IPS-18a (cell line): Measurements from ENCODE around the gene SEMA4F.
A peak's percentile ranks its signal among the peaks of the same experiment; 100 is the strongest.

ENCODE experiments used
- H3K27ac ChIP-seq: one replicate; pipeline ENCODE4 v1.5.1; 2013; ENCODE audit warnings: low read length
- H3K27me3 ChIP-seq: one replicate; pipeline ENCODE4 v1.6.1; 2013; ENCODE audit warnings: mild to moderate bottlenecking, low read length; ENCODE audit not compliant: control insufficient read depth, insufficient read depth
- H3K36me3 ChIP-seq: one replicate; pipeline ENCODE4 v1.6.1; 2013; ENCODE audit warnings: low read depth, low read length; ENCODE audit not compliant: control insufficient read depth
- H3K4me1 ChIP-seq: one replicate; pipeline ENCODE4 v1.6.1; 2013; ENCODE audit warnings: low read depth, low read length; ENCODE audit not compliant: control insufficient read depth
- H3K4me3 ChIP-seq: one replicate; pipeline ENCODE4 v1.5.1; 2013; ENCODE audit warnings: low read length
- H3K9ac ChIP-seq: one replicate; pipeline ENCODE4 v1.6.1; 2013; ENCODE audit warnings: mild to moderate bottlenecking, low read length, moderate library complexity
- H3K9me3 ChIP-seq: one replicate; pipeline ENCODE4 v1.6.1; 2013; ENCODE audit warnings: low read depth, low read length; ENCODE audit not compliant: control insufficient read depth

SEMA4F gene

DNA sequence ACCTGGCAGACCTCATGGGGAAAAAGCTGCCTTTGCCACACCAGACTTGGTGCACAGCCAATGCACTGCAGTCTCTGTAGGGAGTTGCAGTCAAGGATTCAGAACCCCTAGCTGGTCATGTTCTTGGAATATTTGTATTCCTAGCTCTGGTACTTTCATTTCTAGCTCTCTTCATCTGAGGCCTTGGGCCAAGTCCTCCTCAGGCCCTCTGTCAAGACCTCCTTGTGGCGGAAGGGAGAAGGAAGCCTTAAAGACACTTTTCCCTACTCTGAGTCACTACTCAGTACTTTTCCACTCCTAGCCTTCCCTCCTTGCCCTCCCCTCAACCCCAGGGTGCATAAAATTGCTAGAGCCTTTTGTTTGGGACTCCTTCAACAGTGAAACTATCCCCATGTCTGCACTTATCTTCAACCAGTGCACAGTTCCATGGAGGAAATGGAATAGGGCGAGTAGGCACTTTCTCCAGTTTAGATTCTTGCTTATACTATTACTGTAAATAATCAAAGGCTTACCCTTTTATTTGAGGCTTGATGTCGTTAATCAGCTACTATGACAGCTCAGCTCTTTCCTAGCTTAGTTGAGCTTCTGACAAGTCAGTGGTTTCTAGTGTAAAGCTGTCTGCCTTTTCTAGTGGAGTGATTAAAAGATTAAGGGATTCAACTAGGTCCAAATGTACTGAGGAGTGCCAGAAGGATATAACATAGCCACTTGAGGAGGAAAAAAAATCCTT, 21.7 kb upstream of the SEMA4F start:
- no peaks in the 10 kb centered on the region for H3K36me3 ChIP-seq
- H3K4me1 ChIP-seq, result peaks cover 18% of the 10 kb centered on the region
- no peak overlapping the region for H3K27ac ChIP-seq
- no peaks in the 10 kb centered on the region for H3K27me3 ChIP-seq
- H3K9ac ChIP-seq, result no peak overlapping the region
- no peaks in the 10 kb centered on the region for H3K9me3 ChIP-seq
- H3K4me3 ChIP-seq, result no peak overlapping the region

DNA sequence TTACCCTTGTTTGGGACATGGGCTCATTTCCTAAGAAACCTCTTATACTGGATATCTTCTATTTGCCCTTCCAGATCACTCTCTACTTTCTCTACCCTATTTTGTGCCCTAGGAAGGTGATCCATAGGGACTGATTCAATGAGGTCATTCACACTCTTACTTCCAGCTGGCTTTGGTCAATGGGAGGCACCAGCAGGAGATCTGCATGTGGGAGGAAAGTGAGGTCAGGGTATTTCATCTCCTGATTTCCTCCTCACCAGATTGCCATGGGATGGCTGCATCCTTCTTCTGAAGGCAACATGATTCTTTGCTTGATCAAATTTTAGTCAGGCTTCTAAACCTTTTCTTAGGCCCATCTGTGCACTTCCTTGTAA, 21.1 kb upstream of the SEMA4F start:
- Histone ChIP-seq H3K4me3 (no peak overlapping the region), H3K9me3 (no peaks in the 10 kb centered on the region), H3K27me3 (no peaks in the 10 kb centered on the region), H3K36me3 (no peaks in the 10 kb centered on the region), H3K27ac (no peak overlapping the region), H3K4me1 (peaks cover 18% of the 10 kb centered on the region), H3K9ac (no peak overlapping the region)

DNA sequence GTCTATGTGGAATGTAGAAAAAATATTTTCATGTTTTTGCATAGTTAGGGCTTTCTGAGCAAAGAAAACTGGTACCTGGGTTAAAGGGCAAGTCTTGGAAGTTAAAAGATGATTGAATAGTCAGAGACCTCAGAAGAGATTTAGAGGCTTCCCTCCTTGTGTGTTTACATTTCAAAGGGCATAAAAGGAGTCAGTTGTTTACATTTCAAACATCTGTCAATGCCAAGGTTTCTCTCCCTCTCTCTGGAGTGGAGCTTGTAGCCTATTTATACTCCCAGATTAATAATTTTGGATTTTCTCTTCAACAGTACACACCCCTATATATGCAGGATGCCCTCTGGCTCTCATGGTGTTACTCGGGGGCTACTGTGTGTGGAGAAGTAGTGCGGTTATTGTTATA, 14.5 kb upstream of the SEMA4F start:
- Histone ChIP-seq H3K27ac (no peak overlapping the region), H3K4me1 (peaks cover 7% of the 10 kb centered on the region), H3K27me3 (no peaks in the 10 kb centered on the region), H3K4me3 (no peak overlapping the region), H3K9ac (no peak overlapping the region), H3K9me3 (no peaks in the 10 kb centered on the region), H3K36me3 (no peaks in the 10 kb centered on the region)

DNA sequence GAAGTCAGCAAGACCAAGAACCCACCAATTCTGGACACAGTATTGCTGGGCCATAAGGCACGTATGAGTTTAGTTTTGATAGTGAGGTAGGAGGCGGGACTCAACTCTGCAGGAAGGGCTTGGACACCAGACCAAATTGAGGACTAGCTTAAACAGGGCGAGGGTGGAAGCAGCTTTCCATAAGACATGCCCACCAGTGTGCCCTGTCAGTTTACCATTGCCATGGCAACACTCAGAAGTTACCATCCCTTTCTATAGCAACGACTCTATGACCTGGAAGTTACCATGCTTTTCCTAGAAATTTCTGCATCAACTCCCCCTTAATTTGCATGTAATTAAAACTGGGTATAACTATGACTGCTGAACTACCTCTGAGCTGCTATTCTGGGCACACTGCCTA, 8.7 kb upstream of the SEMA4F start:
- Histone ChIP-seq H3K27ac (no peak overlapping the region), H3K27me3 (peaks cover 7% of the 10 kb centered on the region), H3K9me3 (no peaks in the 10 kb centered on the region), H3K9ac (no peak overlapping the region), H3K4me3 (no peak overlapping the region), H3K4me1 (no peaks in the 10 kb centered on the region), H3K36me3 (no peaks in the 10 kb centered on the region)

DNA sequence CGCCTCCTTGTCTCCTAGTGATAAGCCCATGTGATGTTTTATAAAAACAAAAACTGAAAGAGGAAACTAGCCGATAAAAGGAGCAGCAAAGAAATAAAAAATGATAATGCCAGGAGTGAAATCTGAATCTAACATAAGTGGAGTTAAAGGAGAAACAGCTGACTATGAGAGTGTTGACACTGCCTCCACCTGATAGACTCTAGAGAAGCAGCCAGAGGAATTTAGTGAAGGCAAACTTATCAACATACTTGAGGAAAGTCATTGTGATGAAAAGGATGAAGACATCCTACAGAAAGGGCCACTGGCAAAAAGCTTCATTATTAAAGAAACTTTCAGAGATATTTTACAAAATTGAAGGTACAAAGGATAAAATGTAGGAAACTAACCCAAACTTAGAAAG, 7.8 kb upstream of the SEMA4F start:
- Histone ChIP-seq H3K9ac (no peak overlapping the region), H3K4me3 (no peak overlapping the region), H3K27me3 (peaks cover 7% of the 10 kb centered on the region), H3K27ac (no peak overlapping the region), H3K4me1 (no peaks in the 10 kb centered on the region), H3K9me3 (no peaks in the 10 kb centered on the region), H3K36me3 (no peaks in the 10 kb centered on the region)

DNA sequence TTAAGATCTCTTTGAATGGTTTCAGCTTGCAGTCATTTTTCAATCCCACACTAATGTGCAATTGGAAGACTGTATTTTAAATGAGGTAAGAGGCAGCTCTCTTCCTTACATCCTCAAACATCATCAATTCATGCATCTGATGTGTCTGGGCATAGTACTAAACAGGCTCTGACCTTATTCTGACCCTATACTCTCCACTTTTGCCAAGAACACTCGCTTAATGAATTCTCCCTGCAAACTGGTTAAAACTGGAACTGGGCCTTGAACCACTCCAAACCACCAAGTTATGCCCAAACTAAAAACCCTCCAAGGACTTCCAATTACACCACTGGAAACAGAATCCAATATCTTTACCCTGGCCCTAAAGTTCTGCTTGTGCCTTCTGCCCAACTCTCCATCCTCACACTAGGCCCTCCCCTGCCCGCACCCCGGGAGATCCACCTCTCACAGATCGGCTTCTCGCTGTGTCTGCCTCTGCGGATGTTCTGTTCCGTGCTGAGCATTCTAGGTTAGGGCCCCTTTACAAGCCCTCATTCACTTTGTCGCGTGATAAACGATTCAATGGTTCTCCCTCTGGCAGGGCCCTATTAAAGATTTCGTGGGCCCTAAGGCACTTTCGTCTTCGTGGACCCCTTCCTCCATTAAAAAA, 7.1 kb upstream of the SEMA4F start:
- Histone ChIP-seq H3K4me3 (no peak overlapping the region), H3K9me3 (no peaks in the 10 kb centered on the region), H3K4me1 (no peaks in the 10 kb centered on the region), H3K27me3 (peaks cover 7% of the 10 kb centered on the region), H3K27ac (no peak overlapping the region), H3K9ac (no peak overlapping the region), H3K36me3 (no peaks in the 10 kb centered on the region)

DNA sequence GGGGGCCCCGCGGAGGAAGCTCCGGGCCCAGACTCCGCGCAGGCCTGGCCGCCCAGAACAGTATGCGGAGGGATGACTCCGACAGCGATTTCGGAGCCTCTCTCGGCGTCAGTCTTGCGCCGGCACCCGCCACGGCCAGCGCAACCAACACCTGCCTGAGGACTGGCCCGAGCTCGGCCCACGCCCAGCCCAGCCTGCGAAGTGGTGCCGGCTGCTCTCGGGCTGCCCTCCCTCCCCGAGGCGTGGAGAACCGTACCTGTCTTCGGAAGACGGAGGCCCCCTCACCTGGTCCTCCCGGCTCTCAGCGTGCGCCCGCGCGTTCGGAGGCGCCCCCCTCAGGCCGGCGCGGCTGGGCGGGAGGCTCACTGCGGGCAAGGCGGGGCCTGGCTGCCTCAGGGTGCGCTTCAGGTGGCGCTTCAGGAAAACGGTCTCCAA, 6.0 kb upstream of the SEMA4F start, which contains the start of gene M1AP:
TSS of gene M1AP (minus strand) at position 322 of the 435 bp plus-strand sequence. CDS start 8,055 bp downstream, outside the sequence.
- Histone ChIP-seq H3K4me1 (no peaks in the 10 kb centered on the region), H3K36me3 (no peaks in the 10 kb centered on the region), H3K27ac (no peak within 1 kb of the TSS), H3K27me3 (peaks cover 7% of the 10 kb centered on the region), H3K9me3 (no peaks in the 10 kb centered on the region), H3K9ac (no peak within 1 kb of the TSS), H3K4me3 (no peak within 1 kb of the TSS)

DNA sequence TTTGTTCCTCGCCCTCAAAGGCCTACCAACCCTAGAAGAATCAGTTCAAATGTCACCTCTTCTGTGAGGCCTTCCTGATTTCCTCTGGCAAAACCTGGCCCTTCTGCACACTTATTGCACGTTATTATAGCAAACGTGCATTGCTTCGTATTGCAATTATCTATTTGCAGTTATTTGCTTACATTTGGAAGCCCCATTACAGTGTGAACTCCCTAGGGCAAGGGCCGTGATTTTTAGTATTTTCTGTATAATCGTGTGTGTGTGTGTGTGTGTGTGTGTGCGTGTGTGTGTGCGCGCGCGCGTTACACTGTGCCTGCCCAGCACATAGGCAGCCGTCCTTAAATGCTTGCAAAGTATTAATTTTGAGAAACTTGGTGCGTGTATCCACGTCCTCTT, 460 bp upstream of the SEMA4F start:
- no peak overlapping the region for H3K9ac ChIP-seq
- no peaks in the 10 kb centered on the region for H3K9me3 ChIP-seq
- no peaks in the 10 kb centered on the region for H3K4me1 ChIP-seq
- no peaks in the 10 kb centered on the region for H3K36me3 ChIP-seq
- H3K27me3 ChIP-seq, result peaks cover 22% of the 10 kb centered on the region
- no peak overlapping the region for H3K27ac ChIP-seq
- peak overlapping the region; percentile 70 for H3K4me3 ChIP-seq

DNA sequence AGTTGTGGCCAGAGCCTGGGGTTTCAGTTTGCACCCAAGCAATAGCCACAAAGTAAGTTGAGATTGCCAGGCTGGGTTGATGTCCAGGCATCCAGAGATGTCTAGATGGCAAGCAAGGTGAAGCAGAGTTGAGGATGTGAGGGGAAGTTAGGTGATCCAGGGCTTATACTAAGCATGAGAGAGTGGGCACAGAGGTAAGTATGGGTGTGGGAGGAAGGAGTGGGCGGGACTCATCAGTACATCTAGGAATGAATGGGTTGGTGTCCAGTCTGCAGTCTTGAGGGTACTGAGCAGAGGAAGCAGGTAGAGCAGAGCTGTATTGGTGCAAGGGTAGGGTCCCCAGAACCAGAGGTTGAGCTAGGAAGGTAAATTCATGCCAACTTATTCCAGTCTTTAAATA, 1.5 kb downstream of the SEMA4F start:
- Histone ChIP-seq H3K36me3 (no peaks in the 10 kb centered on the region), H3K4me1 (no peaks in the 10 kb centered on the region), H3K9me3 (no peaks in the 10 kb centered on the region), H3K4me3 (no peak overlapping the region), H3K27ac (no peak overlapping the region), H3K9ac (no peak overlapping the region), H3K27me3 (peaks cover 18% of the 10 kb centered on the region)

DNA sequence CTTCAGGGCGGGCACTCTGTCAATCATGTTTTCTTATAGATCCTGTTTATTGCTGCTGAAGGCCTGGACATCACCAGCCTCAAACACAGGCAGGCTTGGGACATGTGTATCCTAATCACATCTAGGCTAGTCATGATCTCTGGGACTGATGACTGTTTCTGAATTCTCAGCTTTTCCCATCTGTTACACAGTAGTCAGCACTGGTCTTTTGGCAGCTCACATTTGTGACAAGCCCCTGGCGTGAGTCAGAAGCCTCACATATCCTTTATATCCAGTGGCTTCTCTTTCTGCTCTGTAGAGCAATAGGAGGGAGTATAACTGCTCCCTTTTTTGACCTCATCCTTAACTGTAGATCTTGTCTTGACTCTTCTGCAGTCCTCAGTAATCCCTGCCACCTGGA, 4.5 kb downstream of the SEMA4F start:
- Histone ChIP-seq H3K27ac (no peak overlapping the region), H3K27me3 (peaks cover 18% of the 10 kb centered on the region), H3K9me3 (no peaks in the 10 kb centered on the region), H3K4me3 (no peak overlapping the region), H3K36me3 (no peaks in the 10 kb centered on the region), H3K4me1 (no peaks in the 10 kb centered on the region), H3K9ac (no peak overlapping the region)

DNA sequence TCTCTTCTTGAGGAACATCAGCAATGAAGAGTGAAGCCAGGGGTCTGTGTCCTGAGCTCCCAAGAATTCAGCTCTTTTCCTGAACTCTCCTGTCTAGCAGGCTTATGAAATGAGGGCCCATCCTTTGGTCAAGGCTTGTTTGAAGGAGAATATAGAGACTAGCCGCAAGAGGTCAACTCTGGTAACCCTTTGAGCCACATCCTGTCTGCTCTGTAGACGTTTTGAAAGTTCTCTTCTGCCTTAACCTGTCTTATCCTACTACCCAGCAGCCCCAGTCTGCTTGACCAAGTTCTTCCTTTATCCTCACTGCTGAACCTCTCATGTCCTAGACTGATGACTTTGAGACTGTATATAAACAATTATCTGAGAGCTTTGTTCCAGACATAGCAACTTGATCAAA, 5.4 kb downstream of the SEMA4F start:
- Histone ChIP-seq H3K36me3 (no peaks in the 10 kb centered on the region), H3K4me3 (no peak overlapping the region), H3K9ac (no peak overlapping the region), H3K27ac (no peak overlapping the region), H3K27me3 (peaks cover 16% of the 10 kb centered on the region), H3K4me1 (no peaks in the 10 kb centered on the region), H3K9me3 (no peaks in the 10 kb centered on the region)

DNA sequence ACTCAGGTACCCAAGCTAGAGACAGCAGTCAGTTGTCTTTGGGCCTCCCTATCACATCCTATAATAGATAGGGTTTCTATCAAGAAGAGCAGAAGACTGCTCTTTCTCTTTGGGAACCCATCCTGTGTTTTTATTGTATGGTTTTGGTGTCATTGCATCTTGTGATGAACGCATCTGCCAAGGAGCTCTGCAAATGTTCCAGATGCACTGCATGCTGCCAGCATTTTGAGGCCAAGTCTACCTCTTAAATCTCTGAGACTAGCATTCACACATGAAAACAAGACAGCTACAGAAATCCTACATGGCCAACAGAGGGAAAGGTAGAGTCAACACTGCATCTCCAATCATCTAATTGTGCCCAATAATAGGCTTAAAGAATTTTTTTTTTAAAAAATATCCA, 14.0 kb downstream of the SEMA4F start:
- H3K27ac ChIP-seq, result no peak overlapping the region
- H3K9me3 ChIP-seq, result no peaks in the 10 kb centered on the region
- H3K4me3 ChIP-seq, result no peak overlapping the region
- H3K4me1 ChIP-seq, result no peaks in the 10 kb centered on the region
- no peak overlapping the region for H3K9ac ChIP-seq
- no peaks in the 10 kb centered on the region for H3K27me3 ChIP-seq
- H3K36me3 ChIP-seq, result no peaks in the 10 kb centered on the region
